ENCODE results near the gene TMUB1. TPM values are rescaled to one million over a fixed set of nuclear protein-coding genes. Genes with fewer than 3 reads are reported as not detected.

The TMUB1 gene
- total RNA-seq, 1 donor from 2014 or later, result 30.1 TPM

DNA sequence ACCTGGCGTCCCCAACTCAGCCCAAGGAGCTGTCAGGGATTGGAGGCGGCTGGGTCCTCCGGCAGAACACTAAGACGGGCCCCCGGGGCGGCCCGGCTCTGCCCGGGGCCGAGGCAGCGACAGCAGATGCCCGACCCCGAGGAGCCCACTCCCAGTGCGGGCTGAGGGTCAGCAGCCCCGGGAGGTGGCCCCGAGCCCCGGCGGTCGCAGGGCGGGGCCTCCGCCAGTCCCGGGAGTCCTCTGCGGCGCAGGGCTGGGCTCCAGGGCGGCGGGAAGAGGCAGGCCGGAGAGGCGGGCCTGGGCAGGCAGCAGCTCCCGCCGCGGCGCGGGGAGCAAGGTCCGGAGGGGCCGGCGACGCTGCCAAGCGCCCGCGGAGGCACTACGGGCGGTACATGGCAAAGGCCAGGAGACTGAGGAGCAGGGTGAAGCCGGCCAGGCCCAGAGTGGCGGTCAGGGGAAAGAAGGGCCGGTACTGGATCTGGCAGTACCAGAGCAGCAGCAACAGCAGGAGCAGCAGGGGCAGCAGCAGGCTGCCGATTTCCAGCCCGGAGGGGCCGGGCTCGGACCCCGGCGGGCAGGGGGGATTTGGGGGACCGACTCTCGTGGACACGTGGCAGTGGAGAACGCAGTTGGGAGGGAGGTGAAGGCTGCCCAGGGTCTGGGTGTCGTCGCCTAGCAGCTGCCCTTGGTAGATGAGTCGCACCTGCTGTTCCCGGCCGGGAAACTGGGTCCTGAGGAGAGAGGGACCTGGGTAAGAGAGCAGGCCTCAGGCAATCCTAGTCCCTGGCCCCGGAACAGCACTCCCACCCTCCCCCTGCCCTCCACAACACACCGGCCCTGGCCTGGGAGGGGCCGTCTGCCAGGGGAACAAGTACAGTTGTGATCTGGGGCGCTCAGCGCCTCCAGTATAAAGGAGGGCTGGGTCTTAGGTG, 1.9 kb downstream of the TMUB1 start:
- Histone ChIP-seq H3K9me3 (replicated peaks) (no peaks in the 10 kb centered on the region), H3K4me1 (peaks cover 85% of the 10 kb centered on the region), H3K27ac (replicated peaks) (peak overlapping the region; percentile 96), H3K4me3 (peak overlapping the region; percentile 89), H3K27me3 (ENCODE audit: low read depth) (no peaks in the 10 kb centered on the region), H3K36me3 (no peaks in the 10 kb centered on the region)
- TF ChIP-seq, protein P1, sequence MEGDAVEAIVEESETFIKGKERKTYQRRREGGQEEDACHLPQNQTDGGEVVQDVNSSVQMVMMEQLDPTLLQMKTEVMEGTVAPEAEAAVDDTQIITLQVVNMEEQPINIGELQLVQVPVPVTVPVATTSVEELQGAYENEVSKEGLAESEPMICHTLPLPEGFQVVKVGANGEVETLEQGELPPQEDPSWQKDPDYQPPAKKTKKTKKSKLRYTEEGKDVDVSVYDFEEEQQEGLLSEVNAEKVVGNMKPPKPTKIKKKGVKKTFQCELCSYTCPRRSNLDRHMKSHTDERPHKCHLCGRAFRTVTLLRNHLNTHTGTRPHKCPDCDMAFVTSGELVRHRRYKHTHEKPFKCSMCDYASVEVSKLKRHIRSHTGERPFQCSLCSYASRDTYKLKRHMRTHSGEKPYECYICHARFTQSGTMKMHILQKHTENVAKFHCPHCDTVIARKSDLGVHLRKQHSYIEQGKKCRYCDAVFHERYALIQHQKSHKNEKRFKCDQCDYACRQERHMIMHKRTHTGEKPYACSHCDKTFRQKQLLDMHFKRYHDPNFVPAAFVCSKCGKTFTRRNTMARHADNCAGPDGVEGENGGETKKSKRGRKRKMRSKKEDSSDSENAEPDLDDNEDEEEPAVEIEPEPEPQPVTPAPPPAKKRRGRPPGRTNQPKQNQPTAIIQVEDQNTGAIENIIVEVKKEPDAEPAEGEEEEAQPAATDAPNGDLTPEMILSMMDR (IDR thresholded peaks at IDR 0.05; ENCODE audit: borderline replicate concordance), result no peak
- DNase-seq, result no peak
- intact Hi-C loops (cut with micrococcal nuclease), result no loop called here

DNA sequence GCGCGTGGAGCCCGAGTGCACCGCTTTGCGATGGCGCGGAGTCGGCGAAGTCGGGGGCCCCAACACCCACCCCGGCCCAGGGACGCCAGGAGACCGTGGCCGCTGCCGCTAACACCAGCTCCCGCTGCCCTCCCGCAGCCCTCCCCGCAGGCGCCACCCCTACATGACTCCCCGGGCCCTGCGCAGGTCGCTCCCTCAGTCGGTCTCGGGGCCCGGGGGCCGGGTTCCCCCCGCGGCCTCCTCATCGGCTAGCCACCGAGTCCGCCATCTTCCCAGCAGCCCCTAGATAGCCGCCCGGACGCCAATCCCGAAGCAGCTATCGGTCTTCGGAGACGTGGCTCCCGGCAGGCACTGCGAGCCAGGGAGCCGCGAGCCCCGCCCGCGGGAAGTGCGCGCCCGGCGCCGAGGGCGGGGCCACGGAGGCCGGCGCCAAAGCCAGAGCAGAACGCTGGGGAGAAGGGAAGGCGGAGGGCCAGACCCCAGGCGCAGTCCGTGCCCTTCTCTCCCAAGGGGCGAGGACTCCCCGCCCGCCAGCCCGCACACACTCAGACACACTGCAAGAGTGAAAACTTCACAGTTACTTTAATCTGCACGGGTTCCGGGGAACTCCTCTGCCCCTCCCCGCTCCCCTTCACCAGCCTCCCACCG, 2.6 kb downstream of the TMUB1 start, which contains the start of gene FASTK:
FASTK (minus strand) TSS at position 288 of the 648 bp plus-strand sequence; CDS start at position 245, 43 bp downstream.
- Histone ChIP-seq H3K36me3 (peaks cover 7% of the 10 kb centered on the region), H3K9me3 (replicated peaks) (no peaks in the 10 kb centered on the region), H3K27me3 (ENCODE audit: low read depth) (no peaks in the 10 kb centered on the region), H3K27ac (replicated peaks) (peak within 1 kb of the TSS; percentile 96), H3K4me1 (peaks cover 81% of the 10 kb centered on the region), H3K4me3 (peak within 1 kb of the TSS; percentile 89)
- TF ChIP-seq, protein P1 (IDR thresholded peaks at IDR 0.05; ENCODE audit: borderline replicate concordance), result no peak
- intact Hi-C loops (cut with micrococcal nuclease), result no loop called here
- DNase-seq, result peak; percentile 91

DNA sequence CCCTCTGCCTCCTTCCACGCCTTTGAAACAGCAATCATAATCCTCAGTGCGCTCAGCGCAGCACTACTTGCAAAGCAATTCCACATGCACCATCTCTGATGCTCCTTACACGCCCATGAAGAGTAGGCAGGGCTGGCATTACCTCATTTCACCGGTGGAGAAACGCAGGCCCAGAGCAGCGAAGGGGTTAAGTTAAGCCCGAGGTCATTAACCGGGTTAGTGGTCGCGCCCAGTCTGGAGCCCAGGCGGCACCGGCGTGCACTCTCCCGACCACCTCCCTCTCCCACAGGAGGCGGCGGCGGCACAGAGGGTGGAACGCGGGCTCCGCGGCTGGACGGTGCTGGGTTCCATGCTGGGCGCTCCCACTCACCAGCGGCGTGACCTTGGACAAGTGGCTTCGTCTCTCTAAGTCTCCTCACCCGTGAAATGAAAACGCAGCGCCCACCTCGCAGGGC, 3.2 kb downstream of the TMUB1 start:
- TF ChIP-seq, protein P1 (IDR thresholded peaks at IDR 0.05; ENCODE audit: borderline replicate concordance), result no peak
- Histone ChIP-seq H3K4me3 (peak overlapping the region; percentile 89), H3K9me3 (replicated peaks) (no peaks in the 10 kb centered on the region), H3K27ac (replicated peaks) (peak overlapping the region; percentile 96), H3K27me3 (ENCODE audit: low read depth) (no peaks in the 10 kb centered on the region), H3K36me3 (peaks cover 12% of the 10 kb centered on the region), H3K4me1 (peaks cover 76% of the 10 kb centered on the region)
- peak; percentile 23 for DNase-seq
- intact Hi-C loops (cut with micrococcal nuclease), result no loop called here

DNA sequence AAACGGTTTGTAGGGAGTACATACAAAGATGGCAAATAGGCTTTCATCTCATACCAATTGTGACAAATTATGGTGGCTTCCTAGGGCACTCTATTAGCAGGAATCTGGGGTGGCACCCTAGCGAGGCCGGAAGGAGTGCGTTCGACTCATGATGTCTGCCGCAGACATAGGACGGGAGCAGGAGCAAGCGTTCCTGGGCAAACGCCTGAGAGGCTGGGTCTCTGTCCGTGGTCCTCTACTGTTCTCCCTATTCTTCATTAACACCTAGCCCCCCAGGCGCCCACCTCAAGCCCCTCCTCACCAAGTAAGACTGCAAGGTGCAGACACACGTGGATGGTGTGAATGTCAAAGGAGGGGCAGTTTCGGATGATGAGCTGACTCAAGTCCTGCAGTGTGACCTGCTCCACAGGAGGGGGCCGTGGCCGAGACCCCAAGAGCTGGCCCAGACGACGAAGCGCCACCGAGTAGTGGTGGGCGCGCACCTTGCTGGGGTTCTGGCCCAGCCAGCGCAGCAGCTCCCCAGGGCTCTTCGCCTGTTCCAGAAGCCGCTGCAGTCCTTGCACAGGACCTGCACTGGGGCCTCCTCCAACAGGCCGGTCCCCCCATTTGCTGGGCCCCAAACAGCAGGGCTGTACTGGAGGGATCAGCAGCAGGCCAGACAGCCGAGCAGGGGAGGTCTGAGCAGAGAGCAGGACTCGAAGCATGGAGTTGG, 3.9 kb downstream of the TMUB1 start:
- Histone ChIP-seq H3K36me3 (peaks cover 20% of the 10 kb centered on the region), H3K9me3 (replicated peaks) (no peaks in the 10 kb centered on the region), H3K4me1 (peaks cover 73% of the 10 kb centered on the region), H3K4me3 (peak overlapping the region; percentile 89), H3K27me3 (ENCODE audit: low read depth) (no peaks in the 10 kb centered on the region), H3K27ac (replicated peaks) (peak overlapping the region; percentile 96)
- TF ChIP-seq, protein P1 (IDR thresholded peaks at IDR 0.05; ENCODE audit: borderline replicate concordance), result no peak
- intact Hi-C loops (cut with micrococcal nuclease), result no loop called here
- DNase-seq, result peak; percentile 14

All from left ventricle myocardium inferior (tissue), 1 donor.